ENCODE results near the gene TLCD1.

TLCD1 gene

GRCh38 chr17:28689011-28689410 lies 37.0 kb downstream of the TLCD1 start (continued):
- TF ChIP-seq ZNF580 (tag by site-specific recombination; IDR thresholded peaks at IDR 0.05), result 0 out of 2 replicates have a peak, but pooled peaks have one; percentile 23
- TF ChIP-seq ZNF837 (tag by site-specific recombination; IDR thresholded peaks at IDR 0.05), result no peak

GRCh38 chr17:28688481-28688880 lies 37.6 kb downstream of the TLCD1 start:
- Histone ChIP-seq H3K27ac (ENCODE audit: extremely low read depth, low read depth, low read length) (no peak overlapping the region), H3K4me3 (ENCODE audit: low read depth, low read length) (no peak overlapping the region), H3K4me1 (ENCODE audit: control insufficient read depth, insufficient read depth, low read length) (no peaks in the 10 kb centered on the region), H3K9me3 (ENCODE audit: control insufficient read depth, insufficient read depth, low read depth, low read length) (no peaks in the 10 kb centered on the region), H3K36me3 (ENCODE audit: control insufficient read depth in 2 of 2, insufficient read depth in 1 of 2, low read length in 2 of 2) (peaks cover 84 to 97% of the 10 kb centered on the region in 2 experiments)
- TF ChIP-seq ZNF121 (tag by site-specific recombination; IDR thresholded peaks at IDR 0.05), result no peak
- no peak for TF ChIP-seq ZEB2 (tag by site-specific recombination; IDR thresholded peaks at IDR 0.05)
- TF ChIP-seq ZNF24 (tag by site-specific recombination; IDR thresholded peaks at IDR 0.05), result no peak
- no peak for TF ChIP-seq ZNF404 (tag by site-specific recombination; IDR thresholded peaks at IDR 0.05)
- TF ChIP-seq ZNF701 (tag by site-specific recombination; IDR thresholded peaks at IDR 0.05), result no peak
- TF ChIP-seq ZNF23 (tag by site-specific recombination; IDR thresholded peaks at IDR 0.05; ENCODE audit: borderline replicate concordance), result no peak
- no peak for TF ChIP-seq ZNF138 (tag by site-specific recombination; IDR thresholded peaks at IDR 0.05; ENCODE audit: borderline replicate concordance)
- no peak for TF ChIP-seq YY1 (tag by site-specific recombination; IDR thresholded peaks at IDR 0.05)
- no peak for TF ChIP-seq ZNF26 (tag by site-specific recombination; IDR thresholded peaks at IDR 0.05)
- no peak for TF ChIP-seq OSR2 (tag by site-specific recombination; IDR thresholded peaks at IDR 0.05)
- TF ChIP-seq IKZF3 (tag by site-specific recombination; IDR thresholded peaks at IDR 0.05), result no peak
- no peak for TF ChIP-seq SP7 (tag by site-specific recombination; IDR thresholded peaks at IDR 0.05)
- TF ChIP-seq ZNF571 (tag by site-specific recombination; IDR thresholded peaks at IDR 0.05), result no peak
- no peak for TF ChIP-seq ZNF510 (tag by site-specific recombination; IDR thresholded peaks at IDR 0.05; ENCODE audit: insufficient replicate concordance)
- POLR2A ChIA-PET, result interaction anchor here (1.7 to 2.2 kb wide), 2 partner anchors 14 to 17 kb away, joined by 5 to 6 read pairs; no protein-coding TSS in a partner anchor
- CTCF ChIA-PET, result interaction anchor here (0.7 to 1.2 kb wide), 4 partner anchors 23 to 78 kb away, joined by 3 to 4 read pairs (median 4); no protein-coding TSS in a partner anchor

GRCh38 chr17:28686296-28686695 lies 39.7 kb downstream of the TLCD1 start:
- no peaks in the 10 kb centered on the region for H3K4me1 ChIP-seq (ENCODE audit: control insufficient read depth, insufficient read depth, low read length)
- ChIA-PET CTCF (interaction anchor here (0.7 to 1.2 kb wide), 2 partner anchors 41 to 158 kb away, joined by 3 to 5 read pairs; no protein-coding TSS in a partner anchor), POLR2A (no interaction called here)
- H3K9me3 ChIP-seq (ENCODE audit: control insufficient read depth, insufficient read depth, low read depth, low read length), result no peaks in the 10 kb centered on the region
- H3K4me3 ChIP-seq (ENCODE audit: low read depth, low read length), result no peak overlapping the region
- H3K36me3 ChIP-seq (ENCODE audit: control insufficient read depth in 2 of 2, insufficient read depth in 1 of 2, low read length in 2 of 2), result peaks cover 82 to 99% of the 10 kb centered on the region in 2 experiments
- H3K27ac ChIP-seq (ENCODE audit: extremely low read depth, low read depth, low read length), result no peak overlapping the region
- no peak for TF ChIP-seq ZNF302 (tag by site-specific recombination; IDR thresholded peaks at IDR 0.05; ENCODE audit: low read depth)
- TF ChIP-seq IKZF3 (tag by site-specific recombination; IDR thresholded peaks at IDR 0.05), result no peak
- no peak for TF ChIP-seq HOXD13 (CRISPR knock-in tag; IDR thresholded peaks at IDR 0.05; ENCODE audit: borderline replicate concordance)
- no peak for TF ChIP-seq ZFP69B (tag by site-specific recombination; IDR thresholded peaks at IDR 0.05)
- TF ChIP-seq ZNF768 (tag by site-specific recombination; IDR thresholded peaks at IDR 0.05), result no peak

GRCh38 chr17:28685366-28685765 lies 40.7 kb downstream of the TLCD1 start:
- peaks cover 79 to 99% of the 10 kb centered on the region in 2 experiments for H3K36me3 ChIP-seq (ENCODE audit: control insufficient read depth in 2 of 2, insufficient read depth in 1 of 2, low read length in 2 of 2)
- CTCF ChIA-PET, result interaction anchor here (0.6 to 1.2 kb wide), 3 partner anchors 17 to 42 kb away, joined by 3 to 5 read pairs (median 3); no protein-coding TSS in a partner anchor
- no peaks in the 10 kb centered on the region for H3K9me3 ChIP-seq (ENCODE audit: control insufficient read depth, insufficient read depth, low read depth, low read length)
- H3K4me3 ChIP-seq (ENCODE audit: low read depth, low read length), result no peak overlapping the region
- POLR2A ChIA-PET, result no interaction called here
- no peaks in the 10 kb centered on the region for H3K4me1 ChIP-seq (ENCODE audit: control insufficient read depth, insufficient read depth, low read length)
- no peak overlapping the region for H3K27ac ChIP-seq (ENCODE audit: extremely low read depth, low read depth, low read length)
- TF ChIP-seq ZNF596 (tag by site-specific recombination; IDR thresholded peaks at IDR 0.05) (no peak), ZNF202 (tag by site-specific recombination; IDR thresholded peaks at IDR 0.05; ENCODE audit: borderline replicate concordance) (no peak), SETDB1 (IDR thresholded peaks at IDR 0.05; ENCODE audit: insufficient read length, low read length) (no peak), ZBTB11 (tag by site-specific recombination; conservative IDR thresholded peaks at IDR 0.05; ENCODE audit: low read depth) (no peak), MEIS1 (CRISPR knock-in tag; IDR thresholded peaks at IDR 0.05; ENCODE audit: borderline replicate concordance) (no peak), ZNF423 (tag by site-specific recombination; IDR thresholded peaks at IDR 0.05) (no peak), ZNF580 (tag by site-specific recombination; IDR thresholded peaks at IDR 0.05) (no peak), ZNF155 (tag by site-specific recombination; IDR thresholded peaks at IDR 0.05) (no peak)
